GM12878 (cell line): Measurements from ENCODE around the gene RNF183. TPM values are rescaled to one million over a fixed set of nuclear protein-coding genes. Genes with fewer than 3 reads are reported as not detected.
A peak's percentile ranks its signal among the peaks of the same experiment; 100 is the strongest.

Experiments
- ATAC-seq: fragments of 200-7000 bp; cut with Tn5 transposase; 3 replicates; pipeline ENCODE4 v1.9.1; 2020; ENCODE audit warnings: mild to moderate bottlenecking, moderate library complexity
- BruUV-seq: library from RNA; stranded (reverse); fragments of 400-500 nt; replicated peaks from 2 replicates; lab custom pipeline; 2021; lab: Mats Ljungman, UMichigan
- CTCF ChIA-PET: fragments of 300-600 bp; sonication (Branson Sonifier 250); formaldehyde crosslinking; extraction: SDS; loops from one replicate; lab custom pipeline; 2021; ENCODE audit warnings: inconsistent platforms; lab: Yijun Ruan, JAX
- POLR2A ChIA-PET: fragments of 350-600 bp; formaldehyde crosslinking; extraction: SDS; loops from one replicate; lab custom pipeline; 2021; ENCODE audit warnings: inconsistent platforms; lab: Charles Lee
- RAD21 ChIA-PET: fragments of 300-600 bp; sonication (Branson Sonifier 250); formaldehyde crosslinking; loops from one replicate; lab custom pipeline; 2023; ENCODE audit warnings: antibody characterized with exemption; ENCODE audit not compliant: unreplicated experiment; lab: Charles Lee
- SMC1A ChIA-PET: fragments of 300-600 bp; sonication (Branson Sonifier 250); formaldehyde crosslinking; loops from one replicate; lab custom pipeline; 2023; ENCODE audit not compliant: unreplicated experiment, uncharacterized antibody; lab: Charles Lee
- DNase-seq: peaks from one replicate; pipeline ENCODE4 v3.0.0-alpha.2; 2011; ENCODE audit warnings: low read depth, low spot score
- FAIRE-seq: peaks from 3 replicates; lab custom pipeline; 2011; peaks lifted over from hg19 to GRCh38; lab: Jason Lieb, UNC
- H2AFZ ChIP-seq: 2 replicates; pipeline ENCODE4 v1.6.0; 2011; ENCODE audit warnings: low read depth, low read length, control low read depth; ENCODE audit not compliant: control insufficient read depth
- H3K27ac ChIP-seq: 2 replicates; pipeline ENCODE4 v1.5.1; 2011; ENCODE audit warnings: control low read depth; ENCODE audit not compliant: control insufficient read depth, insufficient read depth
- H3K27me3 ChIP-seq, 2 experiments: replicated peaks in 1 of 2; 2 replicates each; pipeline versions ENCODE4 v1.6.0 to v1.6.1; 2011; ENCODE audit warnings: low read length in 1 of 2; ENCODE audit not compliant: control insufficient read depth in 2 of 2, insufficient read depth in 2 of 2
- H3K36me3 ChIP-seq, 2 experiments: 2 replicates each; pipeline ENCODE4 v1.5.1; 2011; ENCODE audit warnings: low read length in 1 of 2; ENCODE audit not compliant: control insufficient read depth in 2 of 2, insufficient read depth in 2 of 2
- H3K4me1 ChIP-seq: 2 replicates; pipeline ENCODE4 v1.6.1; 2011; ENCODE audit warnings: mild to moderate bottlenecking, low read length, moderate library complexity, mixed read lengths; ENCODE audit not compliant: control insufficient read depth, insufficient read depth
- H3K4me2 ChIP-seq: 2 replicates; pipeline ENCODE4 v1.6.0; 2011; ENCODE audit warnings: control low read depth; ENCODE audit not compliant: control insufficient read depth, insufficient read depth
- H3K4me3 ChIP-seq: fragments of 200-600 bp; sonication (generic); 2 replicates; pipeline ENCODE4 v1.5.1; 2016
- H3K79me2 ChIP-seq: 2 replicates; pipeline ENCODE4 v1.6.0; 2011; ENCODE audit warnings: low read length; ENCODE audit not compliant: control insufficient read depth, insufficient read depth
- H3K9ac ChIP-seq: 2 replicates; pipeline ENCODE4 v1.8.0; 2011; ENCODE audit warnings: low read length, control low read depth, mixed read lengths; ENCODE audit not compliant: control insufficient read depth, insufficient read depth
- H3K9me3 ChIP-seq: replicated peaks from 3 replicates; pipeline ENCODE4 v1.5.1; 2011; ENCODE audit warnings: mild to moderate bottlenecking, low read length; ENCODE audit not compliant: control insufficient read depth, insufficient read depth
- H4K20me1 ChIP-seq: 2 replicates; pipeline ENCODE4 v1.6.0; 2011; ENCODE audit not compliant: control insufficient read depth, insufficient read depth
- MYC ChIP-seq: IDR thresholded peaks from 2 replicates; pipeline ENCODE4 v1.6.1; 2011; ENCODE audit warnings: mild to moderate bottlenecking, low read length, moderate library complexity, inconsistent platforms; ENCODE audit not compliant: insufficient read depth, insufficient replicate concordance, insufficient read length, severe bottlenecking
- WGBS: methylation state at CpG from one replicate; pipeline ENCODE4 v1.1.6; 2016; ENCODE audit warnings: low lambda C conversion rate; ENCODE audit not compliant: insufficient replicate concordance, insufficient coverage; ENCODE audit errors: missing lambda C conversion rate; 5-methylcytosine and 5-hydroxymethylcytosine counted together
- in situ Hi-C: fragments of 300-500 bp; cut with MboI; formaldehyde crosslinking; loops from 9 replicates; pipeline ENCODE4 v1.14.3; 2018; ENCODE audit warnings: mixed read lengths
- intact Hi-C: fragments of 100-400 bp; cut with micrococcal nuclease; formaldehyde crosslinking; loops from one replicate; pipeline ENCODE4 v1.14.2; 2022; ENCODE audit not compliant: unreplicated experiment
- polyA plus RNA-seq, 11 experiments: library from polyadenylated mRNA; depleted of rRNA in 4 of 11; unstranded in 6 of 11; stranded (reverse) in 5 of 11; fragments of >200 nt; fragmentation: Nextera tagmentation in 4 of 11; fragmentation: Illumina TruSeq in 1 of 11; extraction: Ambion mirVana in 4 of 11; extraction: Trizol in 1 of 11; gene quantifications; 1 replicate in 1 of 11; 2 replicates in 10 of 11; pipeline versions ENCODE4 v1.2.1 to v1.2.3, GENCODE V29; 2011 to 2016; ENCODE audit warnings: inconsistent platforms in 2 of 11, missing spikeins in 2 of 11, low read depth in 1 of 11
- total RNA-seq, 4 experiments: library from RNA; depleted of rRNA in 3 of 4; stranded (reverse); fragments of >200 nt in 3 of 4; fragmentation: Illumina TruSeq in 1 of 4; extraction: Trizol in 1 of 4; gene quantifications; 2 replicates each; pipeline versions ENCODE4 v1.2.1 to v1.2.3, GENCODE V29; 2013 to 2021
- TF ChIP-seq, protein P1 (sequence below): fragments of 450-650 bp; IDR thresholded peaks from 2 replicates; pipeline ENCODE4 v1.6.1; 2016; ENCODE audit warnings: mild to moderate bottlenecking

RNF183 gene
- total and polyA plus RNA-seq, 10 of the 15 experiments (the other 5 are each of a cell fraction or from before 2014, with no cell fraction given), result 0.03 to 0.26 (median 0.07) TPM; not detected in 6

DNA sequence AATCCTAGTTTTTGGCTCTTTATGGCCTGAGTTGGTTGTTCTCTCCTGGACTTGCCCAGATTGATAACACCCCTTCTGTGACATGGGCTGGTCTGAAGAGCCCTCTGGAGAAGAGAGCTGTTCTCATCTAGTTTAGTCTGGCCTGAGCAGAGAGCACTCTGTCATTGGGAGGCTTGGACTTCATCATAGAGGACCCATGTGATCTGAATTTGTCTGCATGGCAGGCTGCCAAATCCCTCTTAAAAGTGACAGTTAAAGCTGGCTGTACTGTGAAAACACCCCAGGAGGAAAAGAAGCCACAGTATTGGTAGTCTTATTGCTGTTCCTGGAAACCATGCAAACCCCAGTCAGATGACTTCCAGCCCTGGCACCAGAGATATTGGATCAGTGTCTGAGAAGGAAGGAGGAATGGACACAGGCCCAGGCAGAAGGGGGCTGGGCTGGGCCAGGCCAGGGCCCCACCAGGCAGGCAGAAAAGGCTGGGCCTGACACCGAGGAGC is 40.6 kb upstream of the RNF183 start:
- H3K27ac ChIP-seq, result no peak overlapping the region
- ATAC-seq, result no peak
- no peak overlapping the region for H3K4me2 ChIP-seq
- H3K4me3 ChIP-seq, result no peak overlapping the region
- no peak overlapping the region for H2AFZ ChIP-seq
- no peak for FAIRE-seq
- ChIA-PET SMC1A (no interaction called here), RAD21 (no interaction called here), POLR2A (no interaction called here), CTCF (interaction anchor here (1.7 kb wide), 1 partner anchor 314 kb away, joined by 4 read pairs; no protein-coding TSS in a partner anchor)
- H3K27me3 ChIP-seq, result no peaks in the 10 kb centered on the region
- no peaks in the 10 kb centered on the region for H3K9me3 ChIP-seq
- BruUV-seq, result no TSS peak
- DNase-seq, result no peak
- no peaks in the 10 kb centered on the region for H4K20me1 ChIP-seq
- no peaks in the 10 kb centered on the region for H3K79me2 ChIP-seq
- H3K9ac ChIP-seq, result no peak overlapping the region
- TF ChIP-seq, protein P1, sequence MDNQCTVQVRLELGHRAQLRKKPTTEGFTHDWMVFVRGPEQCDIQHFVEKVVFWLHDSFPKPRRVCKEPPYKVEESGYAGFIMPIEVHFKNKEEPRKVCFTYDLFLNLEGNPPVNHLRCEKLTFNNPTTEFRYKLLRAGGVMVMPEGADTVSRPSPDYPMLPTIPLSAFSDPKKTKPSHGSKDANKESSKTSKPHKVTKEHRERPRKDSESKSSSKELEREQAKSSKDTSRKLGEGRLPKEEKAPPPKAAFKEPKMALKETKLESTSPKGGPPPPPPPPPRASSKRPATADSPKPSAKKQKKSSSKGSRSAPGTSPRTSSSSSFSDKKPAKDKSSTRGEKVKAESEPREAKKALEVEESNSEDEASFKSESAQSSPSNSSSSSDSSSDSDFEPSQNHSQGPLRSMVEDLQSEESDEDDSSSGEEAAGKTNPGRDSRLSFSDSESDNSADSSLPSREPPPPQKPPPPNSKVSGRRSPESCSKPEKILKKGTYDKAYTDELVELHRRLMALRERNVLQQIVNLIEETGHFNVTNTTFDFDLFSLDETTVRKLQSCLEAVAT, result 0 out of 2 replicates have a peak, but pooled peaks have one; percentile 17
- TF ChIP-seq MYC, result no peak
- no peaks in the 10 kb centered on the region for H3K36me3 ChIP-seq
- in situ Hi-C loops (no loop called here), intact Hi-C loops (loop anchor here (5.0 kb wide), 1 partner anchor 66 kb away; the partner anchor contains the start of genes CDC26 and PRPF4)
- no peaks in the 10 kb centered on the region for H3K4me1 ChIP-seq
- 0% methylated on average over 1 of the region's 1 CpG for WGBS
